Gastroesophageal sphincter (tissue), 3 donors: ENCODE measurements around the gene B4GALT5.

ENCODE experiments used
- CTCF ChIP-seq, 4 experiments: fragments of 200-600 bp in 2 of 4; fragments of 450-650 bp in 2 of 4; sonication (generic) in 1 of 4; IDR thresholded peaks; one replicate each; pipeline ENCODE4 v1.5.1; 2017 to 2019; ENCODE audit warnings: antibody characterized with exemption in 4 of 4, mild to moderate bottlenecking in 2 of 4, moderate library complexity in 2 of 4
- POLR2AphosphoS5 ChIP-seq: sonication (generic); formaldehyde crosslinking; IDR thresholded peaks from one replicate; pipeline ENCODE4 v1.6.1; 2017; ENCODE audit warnings: antibody characterized with exemption

- no peak for TF ChIP-seq CTCF (IDR thresholded peaks at IDR 0.05)
- TF ChIP-seq POLR2AphosphoS5: no peak
Observed at GRCh38 chr20:49739042-49739441, 25.4 kb upstream of the B4GALT5 start.
